GM18507 (cell line): ENCODE results near the gene ANKRD62.
"Not testable (repeated sequence)": the region's sequence is repeated elsewhere in the genome, so short reads cannot be mapped to it uniquely, and the experiment has no call there.

Experiments
- DNase-seq: peaks from one replicate; pipeline ENCODE4 v3.0.0; 2011; ENCODE audit warnings: low read depth; ENCODE audit not compliant: insufficient read length; ENCODE audit errors: extremely low spot score
- FAIRE-seq: peaks from 2 replicates; lab custom pipeline; 2011; peaks lifted over from hg19 to GRCh38; lab: Jason Lieb, UNC

The ANKRD62 gene

GRCh38 chr18:12064086-12064763 lies 29.4 kb upstream of the ANKRD62 start:
- DNase-seq (no peak), FAIRE-seq (no peak)

GRCh38 chr18:12065397-12065796 lies 28.2 kb upstream of the ANKRD62 start:
- DNase-seq (no peak), FAIRE-seq (no peak)

DNA sequence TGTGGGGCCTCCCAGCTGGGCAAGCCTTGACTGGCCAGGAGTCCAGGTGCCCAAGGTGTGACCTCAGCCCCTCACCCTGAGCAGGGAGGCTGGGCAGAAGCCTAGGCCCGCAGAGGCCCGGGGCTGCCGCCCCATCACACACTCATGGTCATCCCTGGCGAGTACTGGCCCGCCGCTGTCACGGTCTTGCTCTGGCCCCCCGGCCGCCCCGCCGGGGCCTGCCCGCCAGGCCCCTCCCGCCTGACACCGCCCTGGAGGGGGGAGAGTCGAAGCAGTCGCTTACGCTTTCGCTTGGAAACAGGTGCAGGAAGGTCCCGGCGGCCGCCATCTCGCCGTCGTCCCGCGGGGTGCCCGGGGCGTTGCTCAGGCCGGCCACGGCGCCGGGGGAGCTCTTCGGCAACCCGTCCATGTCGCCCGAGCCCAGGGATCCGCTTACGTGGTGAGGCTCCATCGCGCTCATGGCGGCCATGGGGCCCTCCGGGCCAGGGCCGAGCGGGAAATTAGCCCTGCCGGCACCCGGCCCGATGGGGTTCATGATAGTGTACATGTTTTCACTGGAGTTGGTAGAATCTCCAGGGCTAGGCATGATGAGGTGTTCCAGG lies 26.6 kb upstream of the ANKRD62 start:
- FAIRE-seq = no peak
- no peak for DNase-seq

- FAIRE-seq (no peak), DNase-seq (no peak)
These were observed 26.0 kb upstream of the ANKRD62 start for GRCh38 chr18:12067671-12068070.

DNA sequence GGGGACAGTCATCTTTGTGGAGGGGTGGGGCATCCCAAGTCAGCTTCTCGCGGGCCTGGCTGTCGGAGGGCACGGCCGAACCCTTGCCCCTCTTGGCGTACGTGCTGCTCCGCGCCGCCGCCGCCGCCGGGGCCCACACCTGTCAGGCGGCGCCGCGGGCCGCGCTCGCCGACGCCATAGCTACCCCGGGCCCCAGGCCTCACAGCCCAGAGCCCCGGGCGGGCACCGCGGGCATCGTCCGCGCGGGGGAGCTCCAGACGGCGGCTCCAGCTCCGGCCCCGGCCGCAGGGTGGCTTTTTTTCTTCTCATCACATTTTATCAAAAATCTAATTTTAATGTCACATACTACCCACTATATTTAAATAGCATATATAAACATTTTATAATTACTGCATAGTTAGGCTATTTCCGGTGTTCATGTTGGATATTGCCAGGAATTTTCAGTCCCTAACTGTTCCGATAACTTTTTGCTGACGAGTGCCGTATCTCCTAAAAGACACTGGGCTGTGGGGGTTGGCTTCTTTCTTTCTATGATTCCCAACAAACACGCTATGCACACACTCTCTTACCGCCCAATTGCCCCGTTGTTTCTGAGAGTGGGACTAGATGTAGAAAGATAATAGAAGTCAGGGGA lies 25.2 kb upstream of the ANKRD62 start:
- not testable (repeated sequence) for FAIRE-seq, DNase-seq

- FAIRE-seq (no peak), DNase-seq (no peak)
These were observed 24.7 kb upstream of the ANKRD62 start for GRCh38 chr18:12068950-12069320.

DNA sequence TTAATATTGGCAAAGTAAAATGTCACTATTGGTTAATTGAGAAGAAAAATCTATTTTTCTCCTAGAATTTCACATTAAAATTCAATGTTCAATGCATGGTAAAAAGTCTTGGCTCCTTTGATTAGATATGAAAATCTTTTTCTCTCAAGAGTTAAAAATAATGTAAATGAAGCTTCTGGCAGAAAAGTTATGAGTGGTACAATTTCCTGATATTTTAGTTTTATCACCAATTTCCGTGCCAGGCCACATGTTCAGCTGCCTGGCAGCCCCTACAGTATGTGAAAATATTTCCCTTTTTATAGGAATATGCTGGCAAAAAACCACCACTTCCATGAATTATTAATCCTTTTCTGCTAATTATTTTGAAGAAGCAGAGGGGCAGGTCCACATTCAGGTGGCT lies 22.6 kb upstream of the ANKRD62 start:
- FAIRE-seq = not testable (repeated sequence)

GRCh38 chr18:12072996-12073395 lies 20.6 kb upstream of the ANKRD62 start:
- FAIRE-seq (no peak), DNase-seq (no peak)

More for the DNA sequence above, 22.6 kb upstream of the ANKRD62 start:
- DNase-seq = not testable (repeated sequence)

- FAIRE-seq = no peak
- DNase-seq = no peak
These were observed 18.9 kb upstream of the ANKRD62 start for GRCh38 chr18:12074736-12075135.

- DNase-seq = no peak
- no peak for FAIRE-seq
These were observed 17.1 kb upstream of the ANKRD62 start for GRCh38 chr18:12076424-12077140.

DNA sequence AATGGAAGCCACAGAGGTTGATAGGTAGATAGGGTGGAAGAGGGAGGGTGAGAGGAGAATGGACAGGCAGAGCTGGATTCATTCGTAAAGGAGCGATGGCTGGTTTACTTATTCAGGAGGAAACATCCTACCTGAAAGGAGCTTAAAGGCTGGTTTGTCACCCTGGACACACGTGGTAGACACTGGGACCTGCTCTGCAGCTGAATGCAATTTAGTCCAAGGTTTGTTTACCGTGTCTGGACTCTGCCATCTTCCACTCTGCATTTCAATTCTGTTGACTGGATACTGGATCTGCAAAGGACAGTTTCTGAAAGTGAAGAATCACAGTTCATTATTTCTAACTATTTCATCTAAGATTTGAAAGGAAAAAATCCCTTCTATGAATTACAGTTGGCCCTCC lies 15.6 kb upstream of the ANKRD62 start:
- not testable (repeated sequence) for FAIRE-seq

DNA sequence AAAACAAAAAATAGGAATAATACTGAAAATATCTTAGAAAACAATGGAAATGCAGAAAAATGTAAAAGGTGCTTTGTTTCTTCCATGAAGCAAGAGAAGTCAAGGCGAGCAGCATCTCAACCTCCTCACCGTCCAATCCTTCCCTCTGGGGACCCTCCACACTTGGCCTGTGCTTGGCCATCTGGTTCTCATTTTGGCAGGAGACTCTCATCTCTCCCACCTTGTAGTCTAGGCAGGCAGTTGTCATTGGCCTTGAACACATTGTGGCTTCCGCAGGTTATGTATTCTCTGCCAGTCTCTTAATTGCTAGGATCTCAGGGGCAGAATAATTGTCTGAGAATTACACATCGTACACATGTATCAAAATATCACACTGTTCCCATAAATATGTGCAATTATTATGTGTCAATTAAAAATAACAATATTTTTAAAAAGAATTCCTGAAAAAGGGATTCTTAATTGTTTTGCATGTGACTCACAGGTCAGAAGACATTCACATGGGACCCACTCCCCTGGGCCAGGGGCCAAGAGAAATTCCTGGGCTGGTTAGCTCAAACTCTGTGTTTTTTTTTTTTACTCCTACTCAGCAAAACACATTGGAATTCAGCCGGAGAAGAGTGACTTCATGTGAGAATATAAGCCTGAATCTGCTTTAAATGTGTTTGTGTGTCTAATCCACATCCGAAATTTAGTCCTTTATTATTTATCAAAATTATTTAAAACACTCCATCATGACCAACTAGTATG lies 14.0 kb upstream of the ANKRD62 start:
- no peak for FAIRE-seq
- no peak for DNase-seq

More for the DNA sequence above, 15.6 kb upstream of the ANKRD62 start:
- DNase-seq = not testable (repeated sequence)

- DNase-seq = no peak
- FAIRE-seq = no peak
These were observed 8.5 kb upstream of the ANKRD62 start for GRCh38 chr18:12085136-12085535.

GRCh38 chr18:12085786-12086185 lies 7.9 kb upstream of the ANKRD62 start:
- DNase-seq (no peak), FAIRE-seq (no peak)

DNA sequence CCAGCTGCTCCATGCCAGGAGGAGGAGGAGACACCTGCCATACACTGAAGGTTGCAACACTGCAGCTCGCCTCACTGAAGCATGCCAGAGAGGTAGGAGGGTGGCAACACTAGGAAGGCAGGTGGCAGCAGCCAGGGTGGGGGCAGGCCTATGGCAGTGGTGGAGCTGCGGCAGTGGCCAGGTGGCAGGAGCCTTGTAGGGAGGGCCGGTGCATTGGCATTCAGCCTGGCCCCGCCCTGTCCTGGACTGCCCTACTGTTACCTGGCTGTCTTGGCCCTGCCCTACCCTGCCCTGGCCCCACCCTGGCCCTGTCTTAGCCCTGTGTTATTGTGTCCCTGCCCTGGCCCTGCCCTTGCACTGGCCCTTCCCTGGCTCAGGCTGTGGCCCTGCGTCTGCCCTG lies 7.4 kb upstream of the ANKRD62 start:
- no peak for DNase-seq
- no peak for FAIRE-seq

GRCh38 chr18:12086677-12087470 lies 6.8 kb upstream of the ANKRD62 start:
- DNase-seq = no peak
- FAIRE-seq = no peak

DNA sequence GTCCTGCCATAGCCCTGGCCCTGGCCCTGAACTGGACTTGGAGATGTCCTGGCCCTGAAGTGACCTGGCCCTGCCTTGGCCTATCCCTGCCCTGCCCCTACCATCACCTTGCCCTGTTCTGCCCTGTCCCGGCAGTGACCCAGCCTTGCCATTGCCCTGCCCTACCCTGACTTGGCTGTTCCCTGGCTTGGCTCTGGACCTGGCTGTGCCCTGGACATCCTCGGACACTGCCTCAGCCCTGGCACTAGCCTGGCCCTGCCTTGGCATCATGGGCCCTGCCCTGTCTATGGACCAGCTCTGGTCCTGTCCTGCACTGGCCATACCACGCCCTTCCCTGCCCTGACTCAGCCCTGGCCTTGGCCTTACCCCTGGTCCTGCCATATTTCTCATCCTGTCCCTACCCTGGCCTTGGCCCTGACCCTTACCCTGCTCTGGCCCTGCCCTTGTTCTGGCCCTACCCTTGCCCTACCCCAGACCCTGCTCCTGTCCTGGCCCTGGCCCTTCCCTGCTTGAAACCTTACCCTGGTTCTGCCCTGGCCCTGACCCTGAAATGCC lies 6.1 kb upstream of the ANKRD62 start:
- DNase-seq (no peak), FAIRE-seq (no peak)

- FAIRE-seq (no peak), DNase-seq (no peak)
These were observed 5.5 kb upstream of the ANKRD62 start for GRCh38 chr18:12088096-12088495.
